Measurements from ENCODE around the gene PCLAF.

GRCh38 chr15:64429448-64429847, 48.2 kb upstream of the PCLAF start:
- TF ChIP-seq POLR2A (IDR thresholded peaks at IDR 0.05), result no peak
- no peak for TF ChIP-seq CTCF (IDR thresholded peaks at IDR 0.05)

Data from esophagus squamous epithelium (tissue), 4 donors.